IMR-90 (cell line): ENCODE results near the gene RFX1.

ENCODE experiments used
- BHLHE40 ChIP-seq: fragments of 150-350 bp; IDR thresholded peaks from 2 replicates; pipeline ENCODE4 v1.6.1; 2016; ENCODE audit warnings: mild to moderate bottlenecking, low read depth, low read length
- FOS ChIP-seq: fragments of 150-350 bp; IDR thresholded peaks from 2 replicates; pipeline ENCODE4 v1.6.1; 2016; ENCODE audit warnings: low read depth, low read length
- MXI1 ChIP-seq: IDR thresholded peaks from 2 replicates; pipeline ENCODE4 v1.6.1; 2012; ENCODE audit warnings: low read depth, mild to moderate bottlenecking, low read length, moderate library complexity, borderline replicate concordance
- POLR2A ChIP-seq: IDR thresholded peaks from 2 replicates; pipeline ENCODE4 v1.6.1; 2012; ENCODE audit warnings: mild to moderate bottlenecking, low read depth, low read length
- SMC3 ChIP-seq: fragments of 150-350 bp; IDR thresholded peaks from 2 replicates; pipeline ENCODE4 v1.6.1; 2016; ENCODE audit warnings: low read depth, mild to moderate bottlenecking, antibody characterized with exemption, low read length, moderate library complexity
- TF ChIP-seq, protein P1 (sequence below): conservative IDR thresholded peaks from 2 replicates; pipeline ENCODE4 v1.5.1; 2012; ENCODE audit warnings: mild to moderate bottlenecking, low read depth, low read length, improper control_type of control experiment
- TF ChIP-seq, protein P2 (sequence below): fragments of 150-350 bp; IDR thresholded peaks from 2 replicates; pipeline ENCODE4 v1.6.1; 2017; ENCODE audit warnings: mild to moderate bottlenecking, antibody characterized with exemption, low read length, low read depth

DNA sequence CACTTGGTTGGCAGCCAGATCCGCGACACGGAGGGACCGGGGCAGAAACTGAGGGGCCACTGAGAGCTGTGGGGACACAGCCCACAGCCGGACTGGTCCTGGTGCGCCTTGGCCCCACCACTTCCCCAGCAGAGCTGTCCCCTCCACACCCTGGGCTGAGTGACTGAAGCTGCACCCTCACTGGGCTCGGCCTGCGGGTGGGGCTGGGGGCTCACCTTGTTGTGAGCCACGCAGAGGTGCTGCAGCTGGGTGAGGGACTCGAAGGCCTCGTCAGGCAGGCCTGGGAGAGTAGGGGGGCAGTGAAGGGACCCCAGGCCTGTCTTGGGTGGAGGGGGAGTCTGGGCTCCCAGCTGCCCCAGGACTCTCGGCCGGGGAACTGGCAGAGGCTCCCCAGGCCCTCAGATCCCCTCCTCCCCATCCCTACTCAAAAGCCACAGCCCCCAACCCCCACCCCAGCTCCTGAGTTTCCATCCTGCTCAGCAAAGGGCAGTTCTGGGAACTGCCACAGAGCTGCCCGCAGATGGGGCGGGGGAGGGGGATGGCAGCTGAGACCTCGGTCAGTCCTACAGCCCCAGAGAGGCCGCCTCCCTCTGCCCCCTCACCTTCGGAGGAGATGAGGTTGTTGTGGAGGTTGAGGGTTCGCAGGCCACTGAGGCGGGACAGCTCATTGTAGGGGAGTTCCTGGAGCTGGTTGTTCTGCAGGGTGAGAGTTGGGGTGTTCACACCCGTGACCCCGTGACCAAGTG, 70.2 kb downstream of the RFX1 start:
- TF ChIP-seq MXI1: no peak
- no peak for TF ChIP-seq BHLHE40
- TF ChIP-seq, protein P1, sequence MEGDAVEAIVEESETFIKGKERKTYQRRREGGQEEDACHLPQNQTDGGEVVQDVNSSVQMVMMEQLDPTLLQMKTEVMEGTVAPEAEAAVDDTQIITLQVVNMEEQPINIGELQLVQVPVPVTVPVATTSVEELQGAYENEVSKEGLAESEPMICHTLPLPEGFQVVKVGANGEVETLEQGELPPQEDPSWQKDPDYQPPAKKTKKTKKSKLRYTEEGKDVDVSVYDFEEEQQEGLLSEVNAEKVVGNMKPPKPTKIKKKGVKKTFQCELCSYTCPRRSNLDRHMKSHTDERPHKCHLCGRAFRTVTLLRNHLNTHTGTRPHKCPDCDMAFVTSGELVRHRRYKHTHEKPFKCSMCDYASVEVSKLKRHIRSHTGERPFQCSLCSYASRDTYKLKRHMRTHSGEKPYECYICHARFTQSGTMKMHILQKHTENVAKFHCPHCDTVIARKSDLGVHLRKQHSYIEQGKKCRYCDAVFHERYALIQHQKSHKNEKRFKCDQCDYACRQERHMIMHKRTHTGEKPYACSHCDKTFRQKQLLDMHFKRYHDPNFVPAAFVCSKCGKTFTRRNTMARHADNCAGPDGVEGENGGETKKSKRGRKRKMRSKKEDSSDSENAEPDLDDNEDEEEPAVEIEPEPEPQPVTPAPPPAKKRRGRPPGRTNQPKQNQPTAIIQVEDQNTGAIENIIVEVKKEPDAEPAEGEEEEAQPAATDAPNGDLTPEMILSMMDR: no peak
- no peak for TF ChIP-seq SMC3
- TF ChIP-seq, protein P2, sequence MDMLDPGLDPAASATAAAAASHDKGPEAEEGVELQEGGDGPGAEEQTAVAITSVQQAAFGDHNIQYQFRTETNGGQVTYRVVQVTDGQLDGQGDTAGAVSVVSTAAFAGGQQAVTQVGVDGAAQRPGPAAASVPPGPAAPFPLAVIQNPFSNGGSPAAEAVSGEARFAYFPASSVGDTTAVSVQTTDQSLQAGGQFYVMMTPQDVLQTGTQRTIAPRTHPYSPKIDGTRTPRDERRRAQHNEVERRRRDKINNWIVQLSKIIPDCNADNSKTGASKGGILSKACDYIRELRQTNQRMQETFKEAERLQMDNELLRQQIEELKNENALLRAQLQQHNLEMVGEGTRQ: no peak
- no peak for TF ChIP-seq FOS
- no peak for TF ChIP-seq POLR2A
